ENCODE results near the gene AIG1. TPM values are rescaled to one million over a fixed set of nuclear protein-coding genes. Genes with fewer than 3 reads are reported as not detected.

AIG1 gene
- polyA plus RNA-seq, 1 of the 3 experiments (the other 2 are of a cell fraction): 36.8 TPM

GRCh38 chr6:143135797-143136561 is 75.3 kb downstream of the AIG1 start (continued):
- no peak for TF ChIP-seq CTCF (IDR thresholded peaks at IDR 0.05)
- no peak for TF ChIP-seq NFIC (IDR thresholded peaks at IDR 0.05; ENCODE audit: borderline replicate concordance)
- TF ChIP-seq USF2 (IDR thresholded peaks at IDR 0.05; ENCODE audit: borderline replicate concordance, low read depth, low read length): no peak

GRCh38 chr6:143136647-143137046 is 76.0 kb downstream of the AIG1 start:
- POLR2A ChIA-PET: no interaction called here
- H3K27me3 ChIP-seq (ENCODE audit: insufficient read depth): no peaks in the 10 kb centered on the region
- 72% methylated on average over 3 of the region's 3 CpGs for WGBS (ENCODE audit: low lambda C conversion rate)
- peaks cover 0 to 5% of the 10 kb centered on the region in 2 experiments; a peak in 1 of 4 replicates for H3K4me1 ChIP-seq (ENCODE audit: control insufficient read depth in 1 of 2, insufficient read depth in 2 of 2, low read depth in 1 of 2, low read length in 1 of 2)
- no peaks in the 10 kb centered on the region for H3K79me2 ChIP-seq (ENCODE audit: insufficient read depth)
- H3K9ac ChIP-seq: no peak overlapping the region
- H3K9me2 ChIP-seq: no peaks in the 10 kb centered on the region
- H3F3A ChIP-seq (replicated peaks; ENCODE audit: insufficient read depth): peaks cover 10% of the 10 kb centered on the region
- H4K20me1 ChIP-seq (ENCODE audit: insufficient read depth): no peaks in the 10 kb centered on the region
- no peak overlapping the region for H3K27ac ChIP-seq (ENCODE audit: low read depth in 2 of 2, low read length in 1 of 2)
- CTCF ChIA-PET: interaction anchor here (1.0 to 1.5 kb wide), 2 partner anchors 23 to 61 kb away, joined by 3 to 4 read pairs; no protein-coding TSS in a partner anchor
- no peak for TF ChIP-seq EP300 (IDR thresholded peaks at IDR 0.05; ENCODE audit: borderline replicate concordance in 1 of 2, low read depth in 1 of 2, low read length in 1 of 2)
- no peak for TF ChIP-seq IRF3 (IDR thresholded peaks at IDR 0.05; ENCODE audit: low read depth, low read length)
- no peak for TF ChIP-seq ELF1 (IDR thresholded peaks at IDR 0.05)
- TF ChIP-seq TEAD4 (IDR thresholded peaks at IDR 0.05; ENCODE audit: borderline replicate concordance, insufficient read depth): no peak
- TF ChIP-seq POLR2AphosphoS5 (IDR thresholded peaks at IDR 0.05; ENCODE audit: low read depth, low read length): no peak
- no peak for TF ChIP-seq SMC3 (IDR thresholded peaks at IDR 0.05; ENCODE audit: low read depth, low read length)
- no peak for TF ChIP-seq RXRA (IDR thresholded peaks at IDR 0.05; ENCODE audit: borderline replicate concordance, low read depth)
- TF ChIP-seq RCOR1 (IDR thresholded peaks at IDR 0.05; ENCODE audit: low read length): no peak
- no peak for TF ChIP-seq RAD21 (IDR thresholded peaks at IDR 0.05; ENCODE audit: low read length)
- peaks cover 10% of the 10 kb centered on the region in 2 experiments for H3K36me3 ChIP-seq (replicated peaks in 1 of 2; ENCODE audit: control insufficient read depth in 1 of 2, insufficient read depth in 2 of 2, low read length in 1 of 2)
- no peak overlapping the region for H2AFZ ChIP-seq (ENCODE audit: low read depth)
- no peak for DNase-seq
- H3K4me3 ChIP-seq (ENCODE audit: low read depth in 2 of 2, low read length in 1 of 2): no peak overlapping the region
- H3K4me2 ChIP-seq: no peak overlapping the region
- no peaks in the 10 kb centered on the region for H3K9me3 ChIP-seq
